ENCODE measurements around the gene C12orf54.
"Not testable (repeated sequence)": the region's sequence is repeated elsewhere in the genome, so short reads cannot be mapped to it uniquely, and the experiment has no call there.

The C12orf54 gene

DNA sequence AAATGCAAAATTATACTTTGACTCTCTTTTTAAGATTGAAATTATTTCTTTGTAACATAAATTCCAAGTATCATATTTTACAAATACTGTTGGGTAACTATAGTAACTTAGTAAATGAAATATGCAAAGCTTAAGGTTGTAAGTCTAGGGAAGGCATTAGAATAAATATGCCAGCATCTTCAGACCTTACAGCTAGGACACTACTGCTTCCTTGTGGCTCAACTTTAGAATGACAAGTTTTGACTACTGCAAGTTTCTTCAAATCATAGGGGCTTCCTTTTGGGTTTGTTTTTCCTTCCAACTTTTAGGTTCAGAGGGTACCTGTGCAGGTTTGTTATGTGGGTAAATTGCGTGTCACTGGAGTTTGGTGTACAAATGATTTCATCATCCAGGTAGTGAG lies 27.6 kb upstream of the C12orf54 start:
- TF ChIP-seq, protein P1, sequence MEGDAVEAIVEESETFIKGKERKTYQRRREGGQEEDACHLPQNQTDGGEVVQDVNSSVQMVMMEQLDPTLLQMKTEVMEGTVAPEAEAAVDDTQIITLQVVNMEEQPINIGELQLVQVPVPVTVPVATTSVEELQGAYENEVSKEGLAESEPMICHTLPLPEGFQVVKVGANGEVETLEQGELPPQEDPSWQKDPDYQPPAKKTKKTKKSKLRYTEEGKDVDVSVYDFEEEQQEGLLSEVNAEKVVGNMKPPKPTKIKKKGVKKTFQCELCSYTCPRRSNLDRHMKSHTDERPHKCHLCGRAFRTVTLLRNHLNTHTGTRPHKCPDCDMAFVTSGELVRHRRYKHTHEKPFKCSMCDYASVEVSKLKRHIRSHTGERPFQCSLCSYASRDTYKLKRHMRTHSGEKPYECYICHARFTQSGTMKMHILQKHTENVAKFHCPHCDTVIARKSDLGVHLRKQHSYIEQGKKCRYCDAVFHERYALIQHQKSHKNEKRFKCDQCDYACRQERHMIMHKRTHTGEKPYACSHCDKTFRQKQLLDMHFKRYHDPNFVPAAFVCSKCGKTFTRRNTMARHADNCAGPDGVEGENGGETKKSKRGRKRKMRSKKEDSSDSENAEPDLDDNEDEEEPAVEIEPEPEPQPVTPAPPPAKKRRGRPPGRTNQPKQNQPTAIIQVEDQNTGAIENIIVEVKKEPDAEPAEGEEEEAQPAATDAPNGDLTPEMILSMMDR (IDR thresholded peaks at IDR 0.05; ENCODE audit: extremely low read depth, missing control alignments): no peak
- no peak for DNase-seq (ENCODE audit: low spot score)

DNA sequence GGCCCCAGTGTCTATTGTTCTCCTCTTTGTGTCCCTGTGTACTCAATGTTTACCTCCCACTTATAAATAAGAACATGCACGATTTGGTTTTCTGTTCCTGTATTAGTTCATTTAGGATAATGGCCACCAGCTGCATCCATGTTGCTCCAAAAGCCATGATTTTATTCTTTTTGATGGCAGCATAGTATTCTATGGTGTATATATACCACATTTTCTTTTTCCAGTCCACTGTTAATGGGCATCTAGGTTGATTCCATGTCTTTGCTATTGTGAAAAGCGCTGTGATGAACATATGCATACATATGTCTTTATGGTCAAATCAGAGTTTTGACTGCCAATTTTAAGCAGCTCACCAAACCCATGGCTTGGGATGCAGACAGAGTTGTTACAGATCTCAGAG lies 27.2 kb upstream of the C12orf54 start:
- DNase-seq (ENCODE audit: low spot score): no peak
- TF ChIP-seq, protein P1 (IDR thresholded peaks at IDR 0.05; ENCODE audit: extremely low read depth, missing control alignments): no peak

DNA sequence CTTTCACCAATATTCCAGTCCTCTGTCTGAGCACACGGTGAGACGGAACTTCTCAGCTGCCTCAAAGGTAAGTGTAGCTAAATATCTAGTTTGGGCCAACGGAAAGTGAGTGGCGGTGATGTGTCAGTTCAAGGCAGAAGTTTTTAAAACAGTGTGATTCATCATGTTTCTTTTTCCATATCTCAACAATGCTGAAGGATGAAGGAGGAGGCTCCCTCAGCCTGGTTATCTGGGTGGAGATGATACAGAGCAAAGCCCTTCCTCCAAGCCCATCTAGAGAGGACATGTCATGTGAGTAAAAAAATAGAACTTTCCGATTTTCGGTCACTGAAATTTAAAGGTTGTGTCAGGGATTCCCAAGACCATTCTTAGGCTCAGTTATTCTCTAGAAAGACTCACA lies 23.0 kb upstream of the C12orf54 start:
- TF ChIP-seq, protein P1 (IDR thresholded peaks at IDR 0.05; ENCODE audit: extremely low read depth, missing control alignments): no peak
- DNase-seq (ENCODE audit: low spot score): no peak

DNA sequence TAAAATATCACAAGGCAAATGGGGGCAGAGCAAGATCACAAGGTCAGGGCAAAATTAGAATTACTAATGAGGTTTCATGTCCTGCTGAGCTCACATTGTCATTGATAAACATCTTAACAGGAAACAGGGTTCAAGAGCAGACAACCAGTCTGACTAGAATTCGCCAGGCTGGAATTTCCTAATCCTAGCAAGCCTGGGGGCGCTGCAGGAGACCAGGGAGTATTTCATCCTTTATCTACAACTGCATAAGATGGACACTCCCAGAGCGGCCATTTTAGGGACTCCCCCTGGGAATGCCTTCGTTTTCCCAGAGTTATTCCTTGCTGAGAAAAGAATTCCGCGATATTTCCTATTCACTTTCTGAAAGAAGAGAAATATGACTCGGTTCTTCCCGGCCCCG lies 13.3 kb upstream of the C12orf54 start:
- DNase-seq (ENCODE audit: low spot score): not testable (repeated sequence)

DNA sequence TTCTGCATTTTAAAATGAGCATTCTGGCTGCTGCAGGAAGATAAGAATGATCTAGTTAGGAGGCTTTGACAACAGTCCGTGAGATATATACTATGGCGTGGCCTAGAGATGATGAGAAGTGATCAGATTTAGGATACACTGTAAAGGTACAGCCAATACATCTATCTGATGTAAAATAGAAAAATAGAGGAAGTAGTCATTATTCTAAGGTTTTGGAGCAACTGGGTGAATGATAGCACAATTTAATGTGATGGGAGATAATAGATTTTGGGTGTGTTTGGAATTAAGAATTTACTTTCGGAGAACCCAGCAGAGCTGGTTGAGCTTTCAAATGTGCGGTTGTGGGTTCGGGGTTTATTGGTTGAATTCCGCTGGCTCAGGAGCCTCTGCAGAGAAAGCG lies 10.0 kb upstream of the C12orf54 start, which contains the start of gene ANP32D:
Gene ANP32D, plus strand, starts transcription at position 301 of the 400 bp plus-strand sequence. CDS start 106 bp downstream, outside the sequence.
- no peak for DNase-seq (ENCODE audit: low spot score)
- TF ChIP-seq, protein P1 (IDR thresholded peaks at IDR 0.05; ENCODE audit: extremely low read depth, missing control alignments): no peak

DNA sequence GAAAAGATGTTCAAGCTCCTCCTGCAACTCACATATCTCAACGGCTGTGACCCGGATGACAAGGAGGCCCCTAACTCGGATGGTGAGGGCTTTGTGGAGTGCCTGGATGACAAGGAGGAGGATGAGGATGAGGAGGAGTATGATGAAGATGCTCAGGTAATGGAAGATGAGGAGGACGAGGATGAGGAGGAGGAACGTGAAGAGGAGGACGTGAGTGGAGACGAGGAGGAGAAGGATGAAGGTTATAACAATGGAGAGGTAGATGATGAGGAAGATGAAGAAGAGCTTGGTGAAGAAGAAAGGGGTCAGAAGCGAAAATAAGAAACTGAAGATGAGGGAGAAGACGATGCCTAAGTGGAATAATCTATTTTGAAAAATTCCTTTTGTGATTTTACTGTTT lies 9.2 kb upstream of the C12orf54 start:
- TF ChIP-seq, protein P1 (IDR thresholded peaks at IDR 0.05; ENCODE audit: extremely low read depth, missing control alignments): no peak
- DNase-seq (ENCODE audit: low spot score): no peak

DNA sequence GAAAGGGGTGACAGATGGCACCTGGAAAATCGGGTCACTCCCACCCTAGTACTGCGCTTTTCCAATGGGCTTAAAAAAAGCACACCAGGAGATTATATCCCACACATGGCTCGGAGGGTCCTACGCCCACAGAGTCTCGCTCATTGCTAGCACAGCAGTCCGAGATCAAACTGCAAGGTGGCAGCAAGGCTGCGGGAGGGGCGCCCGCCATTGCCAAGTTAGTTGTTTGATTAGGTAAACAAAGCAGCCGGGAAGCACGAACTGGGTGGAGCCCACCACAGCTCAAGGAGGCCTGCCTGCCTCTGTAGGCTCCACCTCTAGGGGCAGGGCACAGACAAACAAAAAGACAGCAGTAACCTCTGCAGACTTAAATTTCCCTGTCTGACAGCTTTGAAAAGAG lies 7.8 kb upstream of the C12orf54 start:
- DNase-seq (ENCODE audit: low spot score): not testable (repeated sequence)

DNA sequence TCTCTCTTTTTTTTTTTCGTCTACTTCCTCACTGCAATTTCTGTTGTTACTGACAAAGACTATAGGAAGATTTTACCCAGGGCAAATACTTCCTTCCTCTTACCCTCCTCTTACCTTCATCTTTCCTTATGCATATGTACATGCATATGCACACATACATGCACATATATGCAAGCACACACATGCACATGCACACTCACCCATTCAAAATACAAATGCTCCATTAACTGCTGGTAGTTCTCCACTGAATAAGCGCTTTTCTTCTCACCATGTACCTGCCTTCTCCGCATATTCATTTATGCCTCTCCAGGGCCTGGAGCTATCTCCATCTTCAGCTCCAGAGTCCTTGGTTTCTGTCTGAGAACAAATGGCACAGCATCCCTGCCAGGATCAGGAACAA lies 632 bp downstream of the C12orf54 start:
- TF ChIP-seq, protein P1 (IDR thresholded peaks at IDR 0.05; ENCODE audit: extremely low read depth, missing control alignments): no peak
- DNase-seq (ENCODE audit: low spot score): no peak

DNA sequence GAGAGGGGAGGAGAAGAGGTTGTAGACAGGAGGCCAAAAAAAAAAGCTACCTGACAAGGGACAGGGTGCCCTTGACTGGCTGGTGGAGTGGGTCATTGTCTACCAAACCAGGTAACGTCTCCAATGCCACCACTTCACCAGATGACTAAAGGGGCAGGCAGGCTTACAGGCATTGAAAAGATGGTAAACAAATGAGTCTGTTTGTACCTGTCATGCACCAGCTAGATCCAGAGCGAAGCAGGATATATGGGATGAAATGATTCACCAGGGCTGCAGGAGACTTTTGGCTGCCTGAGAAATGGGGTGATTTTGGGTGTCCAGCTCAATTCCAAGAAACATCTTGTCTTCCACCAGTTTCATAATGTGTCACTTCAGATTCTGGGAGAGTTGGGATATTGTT lies 4.0 kb downstream of the C12orf54 start:
- DNase-seq (ENCODE audit: low spot score): no peak
- TF ChIP-seq, protein P1 (IDR thresholded peaks at IDR 0.05; ENCODE audit: extremely low read depth, missing control alignments): no peak
